H1 (cell line): ENCODE results near the gene PRAMEF14. TPM values are rescaled to one million over a fixed set of nuclear protein-coding genes. Genes with fewer than 3 reads are reported as not detected.
A peak's percentile ranks its signal among the peaks of the same experiment; 100 is the strongest.
"Not testable (repeated sequence)": the region's sequence is repeated elsewhere in the genome, so short reads cannot be mapped to it uniquely, and the experiment has no call there.

Experiments
- CTCF ChIA-PET: fragments of 300-600 bp; sonication (Branson Sonifier 250); formaldehyde crosslinking; loops from one replicate; lab custom pipeline; 2021; ENCODE audit not compliant: partially characterized antibody; lab: Charles Lee
- POLR2A ChIA-PET: fragments of 300-600 bp; sonication (Branson Sonifier 250); formaldehyde crosslinking; loops from one replicate; lab custom pipeline; 2021; ENCODE audit warnings: inconsistent platforms; ENCODE audit not compliant: partially characterized antibody; lab: Charles Lee
- DNase-seq, 2 experiments: peaks; one replicate each; pipeline versions ENCODE4 v3.0.0 to v3.0.0-alpha.2; 2010 to 2022; ENCODE audit warnings: low spot score in 2 of 2, low read depth in 1 of 2, mixed read lengths in 1 of 2
- FAIRE-seq: peaks from 2 replicates; lab custom pipeline; 2011; peaks lifted over from hg19 to GRCh38; lab: Jason Lieb, UNC
- H2AFZ ChIP-seq: 2 replicates; pipeline ENCODE4 v1.8.1; 2012; ENCODE audit warnings: low read length, inconsistent platforms
- H2AK5ac ChIP-seq: 2 replicates; pipeline ENCODE4 v1.6.1; 2013; ENCODE audit warnings: low read depth, low read length
- H2BK120ac ChIP-seq: replicated peaks from 2 replicates; pipeline ENCODE3; 2013; ENCODE audit warnings: low read depth, low read length, inconsistent platforms
- H2BK12ac ChIP-seq: 2 replicates; pipeline ENCODE4 v1.6.1; 2013; ENCODE audit warnings: low read depth, low read length
- H2BK15ac ChIP-seq: 2 replicates; pipeline ENCODE4 v1.6.1; 2013; ENCODE audit warnings: low read length
- H2BK20ac ChIP-seq: 2 replicates; pipeline ENCODE4 v1.6.1; 2013; ENCODE audit warnings: low read length
- H2BK5ac ChIP-seq: 2 replicates; pipeline ENCODE4 v1.6.1; 2013; ENCODE audit warnings: low read depth, low read length
- H3K14ac ChIP-seq: 2 replicates; pipeline ENCODE4 v1.6.1; 2013; ENCODE audit warnings: inconsistent platforms; ENCODE audit not compliant: insufficient read length
- H3K18ac ChIP-seq: 2 replicates; pipeline ENCODE4 v1.6.1; 2013; ENCODE audit warnings: low read length; ENCODE audit errors: extremely low read depth
- H3K23ac ChIP-seq: 2 replicates; pipeline ENCODE4 v1.6.1; 2013; ENCODE audit warnings: inconsistent platforms; ENCODE audit not compliant: insufficient read length
- H3K23me2 ChIP-seq: 2 replicates; pipeline ENCODE4 v1.6.1; 2013; ENCODE audit warnings: low read depth, low read length
- H3K27ac ChIP-seq: 2 replicates; pipeline ENCODE4 v1.6.1; 2011; ENCODE audit warnings: low read depth, low read length, inconsistent platforms
- H3K27me3 ChIP-seq, 4 experiments: replicated peaks in 1 of 4; 1 replicate in 1 of 4; 2 replicates in 3 of 4; pipeline versions ENCODE4 v1.6.1 to v1.8.1; 2011 to 2013; ENCODE audit warnings: low read length in 3 of 4, mild to moderate bottlenecking in 3 of 4, inconsistent platforms in 2 of 4, mixed read lengths in 2 of 4, moderate library complexity in 1 of 4; ENCODE audit not compliant: control insufficient read depth in 3 of 4, insufficient read depth in 3 of 4; ENCODE audit errors: extremely low read depth in 1 of 4
- H3K36me3 ChIP-seq, 4 experiments: 2 replicates each; pipeline versions ENCODE4 v1.6.1 to v1.8.1; 2011 to 2013; ENCODE audit warnings: mild to moderate bottlenecking in 4 of 4, low read length in 3 of 4, moderate library complexity in 2 of 4, control low read depth in 1 of 4, inconsistent platforms in 1 of 4; ENCODE audit not compliant: insufficient read depth in 4 of 4, control insufficient read depth in 2 of 4
- H3K4ac ChIP-seq: replicated peaks from 2 replicates; pipeline ENCODE3; 2013; ENCODE audit warnings: low read length, low read depth, mixed read lengths, inconsistent platforms; ENCODE audit not compliant: insufficient read length
- H3K4me1 ChIP-seq, 4 experiments: replicated peaks in 1 of 4; 1 replicate in 1 of 4; 2 replicates in 3 of 4; pipeline versions ENCODE4 v1.6.1 to v1.8.1; 2011 to 2013; ENCODE audit warnings: low read length in 3 of 4, inconsistent platforms in 2 of 4, mixed read lengths in 1 of 4; ENCODE audit not compliant: insufficient read depth in 4 of 4, control insufficient read depth in 3 of 4
- H3K4me2 ChIP-seq, 2 experiments: 2 replicates each; pipeline versions ENCODE4 v1.6.1 to v1.8.1; 2011 to 2013; ENCODE audit warnings: low read depth in 2 of 2, low read length in 2 of 2, control low read depth in 1 of 2, inconsistent platforms in 1 of 2, mild to moderate bottlenecking in 1 of 2; ENCODE audit not compliant: insufficient read depth in 1 of 2
- H3K4me3 ChIP-seq, 4 experiments: fragments of 200-600, 300-600 bp in 1 of 4; sonication (generic), shearing (Covaris generic), sonication (Bioruptor Twin) in 1 of 4; 2 replicates each; pipeline versions ENCODE4 v1.5.1 to v1.8.1; 2011 to 2016; ENCODE audit warnings: low read length in 4 of 4, low read depth in 3 of 4, control low read depth in 2 of 4, inconsistent platforms in 2 of 4, mild to moderate bottlenecking in 2 of 4, mixed read lengths in 1 of 4, moderate library complexity in 1 of 4; ENCODE audit not compliant: insufficient read depth in 2 of 4; ENCODE audit errors: extremely low read depth in 1 of 4
- H3K56ac ChIP-seq: replicated peaks from 2 replicates; pipeline ENCODE3; 2013; ENCODE audit warnings: low read depth, mild to moderate bottlenecking, mixed read lengths, low read length, inconsistent platforms; ENCODE audit not compliant: insufficient read length
- H3K79me1 ChIP-seq: 2 replicates; pipeline ENCODE4 v1.6.1; 2013; ENCODE audit warnings: low read depth, low read length, control low read depth
- H3K79me2 ChIP-seq, 2 experiments: 2 replicates each; pipeline versions ENCODE4 v1.6.1 to v1.8.1; 2012 to 2013; ENCODE audit warnings: low read length in 2 of 2, mild to moderate bottlenecking in 2 of 2, inconsistent platforms in 1 of 2; ENCODE audit not compliant: insufficient read depth in 2 of 2, control insufficient read depth in 1 of 2
- H3K9ac ChIP-seq, 4 experiments: replicated peaks in 1 of 4; 1 replicate in 1 of 4; 2 replicates in 3 of 4; pipeline versions ENCODE4 v1.6.1 to v1.8.1; 2011 to 2013; ENCODE audit warnings: low read depth in 3 of 4, low read length in 3 of 4, control low read depth in 2 of 4, mild to moderate bottlenecking in 2 of 4, moderate library complexity in 2 of 4, inconsistent platforms in 1 of 4; ENCODE audit errors: extremely low read depth in 1 of 4
- H3K9me3 ChIP-seq, 2 experiments: 2 replicates each; pipeline versions ENCODE4 v1.6.1 to v1.8.1; 2012 to 2013; ENCODE audit warnings: mild to moderate bottlenecking in 2 of 2, moderate library complexity in 2 of 2, control low read depth in 1 of 2, inconsistent platforms in 1 of 2, low read depth in 1 of 2, low read length in 1 of 2, mixed read lengths in 1 of 2; ENCODE audit not compliant: insufficient read depth in 2 of 2
- H4K20me1 ChIP-seq, 2 experiments: replicated peaks in 1 of 2; 2 replicates each; pipeline versions ENCODE3 to v1.8.1; 2011 to 2013; ENCODE audit warnings: inconsistent platforms in 2 of 2, low read length in 2 of 2, mild to moderate bottlenecking in 1 of 2; ENCODE audit not compliant: insufficient read depth in 2 of 2, control insufficient read depth in 1 of 2
- H4K5ac ChIP-seq: 2 replicates; pipeline ENCODE4 v1.6.1; 2013; ENCODE audit warnings: low read length, low read depth, mixed read lengths, inconsistent platforms; ENCODE audit not compliant: insufficient read length
- H4K8ac ChIP-seq: 2 replicates; pipeline ENCODE4 v1.8.0; 2013; ENCODE audit warnings: mild to moderate bottlenecking, moderate library complexity, low read length, inconsistent platforms; ENCODE audit not compliant: insufficient read depth; ENCODE audit errors: extremely low read depth
- H4K91ac ChIP-seq: replicated peaks from 2 replicates; pipeline ENCODE3; 2013; ENCODE audit warnings: low read length, mixed read lengths, inconsistent platforms; ENCODE audit not compliant: insufficient read length
- WGBS, 2 experiments: shearing (Covaris generic) in 1 of 2; methylation state at CpG; one replicate each; pipeline versions ENCODE4 v1.1.6 to v1.1.7; 2013 to 2015; ENCODE audit warnings: low lambda C conversion rate in 2 of 2, mixed read lengths in 2 of 2, inconsistent platforms in 1 of 2, low coverage in 1 of 2, missing lambda C conversion rate in 1 of 2; ENCODE audit not compliant: insufficient replicate concordance in 2 of 2, insufficient coverage in 1 of 2, insufficient read length in 1 of 2; ENCODE audit errors: extremely low coverage in 1 of 2, missing lambda C conversion rate in 1 of 2; 5-methylcytosine and 5-hydroxymethylcytosine counted together
- polyA plus RNA-seq, 7 experiments: library from polyadenylated mRNA; depleted of rRNA in 3 of 7; stranded (reverse) in 5 of 7; unstranded in 2 of 7; fragments of >200 nt in 5 of 7; fragments of 200-250 nt in 2 of 7; gene quantifications; 1 replicate in 5 of 7; 2 replicates in 1 of 7; 4 replicates in 1 of 7; pipeline versions ENCODE4 v1.2.1 to v1.2.3, GENCODE V29; 2011 to 2013; ENCODE audit warnings: missing spikeins in 2 of 7, mixed read lengths in 2 of 7
- total RNA-seq: library from RNA; stranded (reverse); fragmentation: NEBNext Ultra II Directional; extraction: Animal tissue kit (Norgen Biotek cat#: 25700); gene quantifications from 2 replicates; pipeline ENCODE4 v1.2.1, GENCODE V29; 2021

The PRAMEF14 gene
- total and polyA plus RNA-seq, 2 of the 8 experiments (the other 6 are each of a cell fraction or from before 2014, with no cell fraction given) = not detected

DNA sequence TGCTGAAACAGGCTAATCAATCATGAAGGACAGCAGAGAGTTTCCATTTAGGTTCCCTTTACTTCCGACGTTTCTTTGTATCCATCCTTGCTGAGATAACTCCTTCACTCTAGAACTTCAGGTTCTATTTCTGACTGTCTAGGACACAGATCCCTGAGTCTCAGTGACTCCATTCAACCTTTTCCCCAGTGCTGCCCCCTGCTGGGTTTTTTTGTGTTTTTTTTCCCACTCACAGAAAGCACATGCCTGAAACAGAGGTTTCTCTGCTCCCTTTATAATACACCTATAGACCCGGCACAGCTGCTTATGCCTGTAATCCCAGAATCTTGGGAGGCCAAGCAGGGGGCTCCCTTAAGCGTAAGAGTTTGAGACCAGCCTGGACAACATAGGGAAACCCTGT lies 21.6 kb upstream of the PRAMEF14 start:
- FAIRE-seq, H4K91ac ChIP-seq, CTCF ChIA-PET, H2BK12ac ChIP-seq, H3K9ac ChIP-seq, H2AFZ ChIP-seq, H2BK20ac ChIP-seq, H4K20me1 ChIP-seq, H3K23ac ChIP-seq, H4K5ac ChIP-seq, H2AK5ac ChIP-seq, H3K14ac ChIP-seq, H2BK120ac ChIP-seq, H2BK15ac ChIP-seq, POLR2A ChIA-PET, H3K4me1 ChIP-seq, H3K4me3 ChIP-seq, H3K4ac ChIP-seq, H3K27ac ChIP-seq, H2BK5ac ChIP-seq, H3K36me3 ChIP-seq, H3K56ac ChIP-seq, H3K79me2 ChIP-seq, H4K8ac ChIP-seq, H3K79me1 ChIP-seq, H3K27me3 ChIP-seq, H3K18ac ChIP-seq, H3K23me2 ChIP-seq, H3K4me2 ChIP-seq: not testable (repeated sequence)
- DNase-seq = peak in 1 of 2 experiments; percentile 45
- H3K9me3 ChIP-seq = peaks cover 11 to 46% of the 10 kb centered on the region in 2 experiments; a peak in 3 of 4 replicates
- WGBS, 2 experiments = 90% methylated on average over 3 of the region's 4 CpGs; no CpG with 5 or more reads in 1 of the 2 experiments

- H3K23me2 ChIP-seq, H3K79me1 ChIP-seq, H3K36me3 ChIP-seq, H3K4me3 ChIP-seq, H2BK12ac ChIP-seq, H4K20me1 ChIP-seq, H2BK15ac ChIP-seq, H3K56ac ChIP-seq, H2AK5ac ChIP-seq, FAIRE-seq, H4K8ac ChIP-seq, H3K4me2 ChIP-seq, H3K27ac ChIP-seq, H3K9ac ChIP-seq, H3K27me3 ChIP-seq, H4K91ac ChIP-seq, H3K79me2 ChIP-seq, H3K4me1 ChIP-seq, H2AFZ ChIP-seq, H2BK120ac ChIP-seq, H2BK5ac ChIP-seq, CTCF ChIA-PET, H4K5ac ChIP-seq, H3K23ac ChIP-seq, H3K14ac ChIP-seq, H2BK20ac ChIP-seq, H3K18ac ChIP-seq, POLR2A ChIA-PET, H3K4ac ChIP-seq, DNase-seq: not testable (repeated sequence)
- WGBS, 2 experiments = 98% methylated on average over 3 of the region's 3 CpGs; no CpG with 5 or more reads in 1 of the 2 experiments
- peaks cover 11 to 26% of the 10 kb centered on the region in 2 experiments; a peak in 3 of 4 replicates for H3K9me3 ChIP-seq
Observed at GRCh38 chr1:13366536-13366935, 19.6 kb upstream of the PRAMEF14 start.
